ENCODE measurements around the gene UBXN2A.

Gene UBXN2A

GRCh38 chr2:23939987-23940717, at the start of gene UBXN2A:
Gene UBXN2A (plus strand): TSS chr2:23940463. CDS start chr2:23958315, 17,852 bp downstream.
- peak; percentile 92 for DNase-seq

GRCh38 chr2:23900133-23900532, 40.1 kb upstream of the UBXN2A start:
- DNase-seq = no peak

- peak; percentile 44 for DNase-seq
These were observed 39.5 kb upstream of the UBXN2A start for GRCh38 chr2:23900541-23901322.

GRCh38 chr2:23901966-23902846, 38.1 kb upstream of the UBXN2A start:
- peak; percentile 70 for DNase-seq

- no peak for DNase-seq
These were observed 37.2 kb upstream of the UBXN2A start for GRCh38 chr2:23903034-23903433.

- DNase-seq = no peak
These were observed 36.0 kb upstream of the UBXN2A start for GRCh38 chr2:23904215-23904614.

GRCh38 chr2:23904692-23905091, 35.6 kb upstream of the UBXN2A start:
- DNase-seq = no peak

GRCh38 chr2:23905155-23905554, 35.1 kb upstream of the UBXN2A start:
- DNase-seq = peak; percentile 44

- DNase-seq = no peak
These were observed 28.2 kb upstream of the UBXN2A start for GRCh38 chr2:23912054-23912453.

- no peak for DNase-seq
These were observed 24.9 kb upstream of the UBXN2A start for GRCh38 chr2:23915327-23915726.

GRCh38 chr2:23916727-23917405, 23.4 kb upstream of the UBXN2A start:
- DNase-seq = peak; percentile 64

GRCh38 chr2:23918837-23919489, 21.3 kb upstream of the UBXN2A start:
- no peak for DNase-seq

GRCh38 chr2:23924589-23925359, 15.5 kb upstream of the UBXN2A start:
- no peak for DNase-seq

GRCh38 chr2:23925702-23926289, 14.5 kb upstream of the UBXN2A start:
- DNase-seq = peak; percentile 90

- DNase-seq = peak; percentile 57
These were observed 13.9 kb upstream of the UBXN2A start for GRCh38 chr2:23926290-23926749.

- peak; percentile 98 for DNase-seq
These were observed 13.3 kb upstream of the UBXN2A start, which contains the start of gene ATAD2B for GRCh38 chr2:23926750-23927571. Gene ATAD2B (minus strand): TSS chr2:23927123. CDS start chr2:23926770, 353 bp downstream.

GRCh38 chr2:23934259-23934658, 6.0 kb upstream of the UBXN2A start:
- no peak for DNase-seq

- DNase-seq = peak; percentile 68
These were observed 706 bp downstream of the UBXN2A start for GRCh38 chr2:23940718-23941620.

Data from hematopoietic multipotent progenitor cell treated with erythropoietin and hydrocortisone succinate and interleukin-3 and kit ligand, for 4 days (in vitro differentiated cells).